SU-DHL-6 (cell line): ENCODE results near the gene PLXNA2.

Source experiments
- EZH2phosphoT487 ChIP-seq: fragments of 200-600 bp; sonication (generic), shearing (Covaris generic); conservative IDR thresholded peaks from 2 replicates; pipeline ENCODE4 v1.6.1; 2018; ENCODE audit warnings: mild to moderate bottlenecking, antibody characterized with exemption, low read length, moderate library complexity, mixed read lengths
- TF ChIP-seq, protein P1 (sequence below): fragments of 200-600 bp; sonication (generic); IDR thresholded peaks from one replicate; pipeline ENCODE4 v1.5.1; 2017; ENCODE audit warnings: antibody characterized with exemption, mild to moderate bottlenecking, low read length, moderate library complexity; ENCODE audit not compliant: insufficient read depth, poor library complexity, severe bottlenecking

DNA sequence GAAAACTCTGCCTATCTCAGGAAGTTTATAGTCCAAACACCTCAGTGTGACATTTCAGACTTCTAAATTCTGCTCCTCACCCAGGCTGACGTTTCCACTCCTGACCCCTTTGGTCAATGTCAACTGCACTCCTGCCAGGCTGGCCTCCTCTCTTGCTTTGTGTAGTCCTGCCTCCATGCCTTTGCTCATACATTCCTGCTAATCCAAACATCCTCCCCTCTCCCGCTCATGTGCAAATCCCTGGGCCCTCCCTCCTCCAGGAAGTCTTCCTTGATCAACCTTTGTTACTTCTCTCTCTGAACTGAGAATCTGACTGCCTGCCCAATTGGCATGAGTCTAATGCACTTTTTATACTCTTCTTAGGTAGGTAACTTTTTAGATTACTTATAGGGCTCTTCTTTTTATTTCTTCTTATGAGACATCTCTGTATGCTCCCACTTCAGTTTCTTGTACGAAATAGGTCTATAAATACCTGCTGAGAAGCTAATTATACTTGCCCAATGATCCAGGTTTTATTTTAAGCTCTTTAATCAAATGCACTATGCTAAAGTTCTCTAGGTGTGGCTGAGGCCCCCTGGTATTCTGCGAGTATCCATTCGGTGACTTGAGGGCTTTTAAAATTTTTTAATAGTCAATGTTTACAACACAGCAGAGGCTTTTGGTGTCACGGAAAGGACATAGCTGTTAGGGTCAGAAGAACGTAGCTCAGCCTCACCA is 128.1 kb downstream of the PLXNA2 start:
- TF ChIP-seq, protein P1, sequence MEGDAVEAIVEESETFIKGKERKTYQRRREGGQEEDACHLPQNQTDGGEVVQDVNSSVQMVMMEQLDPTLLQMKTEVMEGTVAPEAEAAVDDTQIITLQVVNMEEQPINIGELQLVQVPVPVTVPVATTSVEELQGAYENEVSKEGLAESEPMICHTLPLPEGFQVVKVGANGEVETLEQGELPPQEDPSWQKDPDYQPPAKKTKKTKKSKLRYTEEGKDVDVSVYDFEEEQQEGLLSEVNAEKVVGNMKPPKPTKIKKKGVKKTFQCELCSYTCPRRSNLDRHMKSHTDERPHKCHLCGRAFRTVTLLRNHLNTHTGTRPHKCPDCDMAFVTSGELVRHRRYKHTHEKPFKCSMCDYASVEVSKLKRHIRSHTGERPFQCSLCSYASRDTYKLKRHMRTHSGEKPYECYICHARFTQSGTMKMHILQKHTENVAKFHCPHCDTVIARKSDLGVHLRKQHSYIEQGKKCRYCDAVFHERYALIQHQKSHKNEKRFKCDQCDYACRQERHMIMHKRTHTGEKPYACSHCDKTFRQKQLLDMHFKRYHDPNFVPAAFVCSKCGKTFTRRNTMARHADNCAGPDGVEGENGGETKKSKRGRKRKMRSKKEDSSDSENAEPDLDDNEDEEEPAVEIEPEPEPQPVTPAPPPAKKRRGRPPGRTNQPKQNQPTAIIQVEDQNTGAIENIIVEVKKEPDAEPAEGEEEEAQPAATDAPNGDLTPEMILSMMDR = no peak
- no peak for TF ChIP-seq EZH2phosphoT487
